Fibroblast of peridontal ligament (primary cell): ENCODE results near the gene STAP2.

Experiments
- DNase-seq: peaks from one replicate; pipeline ENCODE4 v3.0.0-alpha.2; 2010; ENCODE audit errors: extremely low read depth

STAP2 gene, protein sequence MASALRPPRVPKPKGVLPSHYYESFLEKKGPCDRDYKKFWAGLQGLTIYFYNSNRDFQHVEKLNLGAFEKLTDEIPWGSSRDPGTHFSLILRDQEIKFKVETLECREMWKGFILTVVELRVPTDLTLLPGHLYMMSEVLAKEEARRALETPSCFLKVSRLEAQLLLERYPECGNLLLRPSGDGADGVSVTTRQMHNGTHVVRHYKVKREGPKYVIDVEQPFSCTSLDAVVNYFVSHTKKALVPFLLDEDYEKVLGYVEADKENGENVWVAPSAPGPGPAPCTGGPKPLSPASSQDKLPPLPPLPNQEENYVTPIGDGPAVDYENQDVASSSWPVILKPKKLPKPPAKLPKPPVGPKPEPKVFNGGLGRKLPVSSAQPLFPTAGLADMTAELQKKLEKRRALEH

DNA sequence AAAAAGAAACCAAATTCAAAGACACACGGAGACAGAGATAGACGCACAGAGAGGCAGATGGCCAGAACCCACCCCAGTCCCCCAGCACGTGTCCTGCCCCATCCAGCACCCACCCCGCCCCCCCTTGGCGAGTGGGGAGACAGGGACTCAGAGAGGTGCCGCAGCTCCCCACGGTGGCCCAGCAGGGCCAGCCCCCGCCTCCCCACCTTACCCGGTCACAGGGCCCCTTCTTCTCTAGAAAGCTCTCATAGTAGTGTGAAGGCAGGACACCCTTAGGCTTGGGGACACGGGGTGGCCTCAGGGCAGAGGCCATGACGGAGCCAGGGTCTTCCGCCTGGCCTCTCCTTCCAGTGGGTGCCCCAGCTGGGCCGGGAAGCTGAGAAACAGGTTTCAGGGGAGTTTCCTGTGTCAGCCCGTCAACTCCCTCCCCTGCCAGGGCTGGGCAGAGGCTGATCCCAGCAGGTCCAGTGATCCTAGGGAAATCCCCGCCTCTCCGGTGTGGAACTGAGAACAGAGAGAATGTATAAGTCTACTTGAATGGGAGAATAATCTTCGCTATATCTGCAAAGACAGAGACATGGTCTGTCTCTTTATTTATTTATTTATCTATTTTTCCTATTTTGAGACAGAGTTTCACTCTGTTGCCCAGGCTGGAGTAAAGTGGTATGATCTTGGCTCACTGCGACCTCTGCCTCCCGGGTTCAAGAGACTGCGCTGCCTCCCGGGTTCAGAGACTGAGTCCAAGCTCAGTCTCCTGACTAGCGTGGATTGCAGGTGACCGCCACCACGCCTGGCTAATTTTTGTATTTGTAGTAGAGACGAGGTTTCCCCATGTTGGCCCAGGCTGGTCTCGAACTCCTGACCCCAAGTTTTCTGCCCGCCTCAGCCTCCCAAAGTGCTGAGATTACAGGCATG lies at the start of gene STAP2:
Gene STAP2 (minus strand): TSS at position 387 of the 915 bp plus-strand sequence. CDS start 74 bp downstream, at position 313.
- peak; percentile 8 for DNase-seq

DNA sequence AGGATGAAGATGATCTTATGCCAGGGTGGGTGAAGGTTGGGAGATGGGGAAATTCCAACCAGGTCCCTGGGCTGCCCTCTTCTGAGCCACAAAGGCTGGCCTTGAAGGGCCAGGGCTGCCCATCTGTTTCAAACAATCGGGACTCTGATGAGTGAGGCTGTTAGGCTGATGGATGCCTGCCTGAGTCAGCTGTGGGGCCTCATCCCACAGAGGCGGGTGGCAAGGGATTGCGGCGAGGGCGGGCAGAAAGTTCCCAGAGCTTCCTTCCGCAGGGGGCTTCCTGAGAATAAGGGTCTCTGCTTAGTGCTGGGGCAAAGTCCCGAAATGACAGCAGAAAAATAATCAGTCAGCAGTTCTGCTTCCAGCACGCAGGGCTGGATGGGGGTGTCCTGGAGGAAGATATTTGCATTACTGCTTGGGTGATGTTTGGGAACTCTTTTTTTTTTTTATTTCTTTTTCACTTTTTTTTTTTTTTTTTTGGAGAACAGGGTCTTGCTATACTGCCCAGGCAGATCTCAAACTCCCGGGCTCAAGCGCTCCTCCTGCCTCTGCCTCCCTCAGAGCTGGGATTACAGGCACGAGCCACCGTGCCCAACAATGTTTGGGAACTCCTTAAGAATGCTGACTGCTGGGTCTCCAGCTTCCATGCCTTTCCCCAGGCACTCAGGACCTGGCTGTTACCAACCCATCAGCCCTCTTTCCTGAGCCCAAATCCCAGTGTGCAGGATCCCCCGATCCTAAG lies 47.6 kb upstream of the STAP2 start:
- DNase-seq: no peak

DNA sequence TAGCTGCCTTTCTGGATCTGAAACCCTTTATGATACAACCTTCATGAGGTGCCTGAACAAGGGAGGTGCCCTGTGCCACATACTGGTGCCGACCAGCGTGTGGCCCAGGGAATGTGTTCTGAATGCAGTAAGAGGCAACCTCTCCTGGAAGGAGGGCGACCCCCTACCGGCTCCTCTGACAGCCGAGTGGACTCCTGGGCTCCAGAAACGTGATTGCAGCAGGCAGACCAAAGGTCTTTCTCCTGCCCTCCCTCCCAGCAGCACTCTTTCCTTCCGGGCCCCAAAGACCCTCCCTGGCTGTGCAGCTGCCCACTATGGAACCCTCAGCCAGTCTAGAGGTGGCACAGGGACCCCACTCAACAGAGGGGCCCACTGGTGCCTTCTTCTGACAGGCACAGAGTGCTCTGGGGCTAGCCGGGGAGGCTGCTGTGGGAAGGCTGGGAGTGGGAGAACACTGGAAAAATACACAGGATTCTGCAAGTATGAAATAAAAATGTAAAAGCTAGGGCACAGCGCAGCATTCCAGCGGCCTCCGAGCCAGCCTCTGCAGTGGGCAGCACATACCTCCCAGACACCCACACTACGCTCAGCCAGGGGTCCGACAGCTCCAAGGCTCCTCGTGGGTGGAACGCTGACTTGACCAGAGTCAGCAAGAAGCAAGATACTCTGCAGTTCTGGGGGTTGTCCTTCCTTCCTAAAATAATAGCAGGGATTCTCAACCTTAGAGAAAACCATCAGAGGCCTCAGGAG lies 46.8 kb upstream of the STAP2 start:
- no peak for DNase-seq

DNA sequence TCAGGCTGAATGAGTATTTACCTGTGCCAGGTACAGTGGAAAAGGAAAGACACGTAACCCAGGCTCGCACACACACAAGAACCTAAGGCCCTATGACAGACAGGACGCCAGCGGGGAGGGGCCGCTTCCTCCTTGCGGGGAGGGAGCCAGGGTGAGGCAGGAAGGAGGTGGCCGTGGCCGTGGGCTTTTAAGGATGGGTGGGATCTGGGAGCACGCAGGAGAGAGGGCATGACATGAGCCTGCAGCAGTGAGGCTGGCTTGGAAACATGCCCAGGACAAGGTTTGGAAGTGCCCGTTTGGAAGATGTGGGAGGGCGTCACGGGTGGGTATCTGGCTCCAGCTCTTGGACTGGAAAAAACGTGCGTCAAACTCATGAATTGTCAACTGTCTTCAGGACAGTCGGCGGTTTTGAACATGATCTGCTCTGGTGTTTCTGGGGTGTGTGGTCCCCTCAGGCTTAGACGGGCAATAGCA lies 41.7 kb upstream of the STAP2 start:
- DNase-seq: no peak

DNA sequence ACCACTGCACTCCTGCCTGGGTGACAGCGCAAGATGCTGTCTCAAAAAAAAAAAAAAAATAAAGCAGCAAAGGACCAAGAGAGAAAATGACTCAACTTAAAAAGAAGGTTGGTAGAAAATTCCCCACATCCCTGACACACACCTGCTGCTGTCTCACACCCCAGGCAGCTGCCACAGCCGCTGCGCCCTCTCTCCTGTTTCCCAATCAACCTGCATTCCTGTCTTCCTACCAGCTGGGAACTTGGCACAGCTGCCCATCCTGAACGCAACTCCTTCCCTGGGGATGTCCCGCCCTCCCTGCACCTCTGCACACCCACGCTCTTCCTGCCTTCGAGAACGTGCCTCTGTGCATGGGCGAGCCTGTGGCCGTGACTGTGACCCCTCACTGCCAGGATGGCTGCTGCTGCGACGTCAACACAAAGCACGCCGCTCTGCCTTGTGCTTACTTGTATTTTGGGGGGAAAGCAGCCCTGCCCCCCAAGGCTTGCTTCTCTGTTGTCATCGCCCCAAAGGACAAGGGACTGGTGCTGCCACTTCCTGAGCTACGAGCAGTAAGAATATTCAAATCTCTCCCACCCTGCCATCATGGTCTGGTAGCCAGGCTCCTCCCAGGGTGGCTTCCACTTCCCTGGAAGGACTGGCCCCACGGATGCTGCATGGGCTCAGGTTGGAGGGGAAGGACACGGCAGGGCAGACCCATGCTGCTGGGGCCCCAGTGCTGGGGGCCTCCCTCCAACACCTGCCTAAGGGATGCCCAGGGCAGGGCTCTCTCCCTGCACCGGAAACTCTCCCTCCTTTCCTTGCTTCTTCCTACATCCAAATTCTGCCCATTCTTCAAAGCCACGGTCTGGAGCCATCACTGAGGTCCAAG lies 41.0 kb upstream of the STAP2 start:
- DNase-seq: no peak

DNA sequence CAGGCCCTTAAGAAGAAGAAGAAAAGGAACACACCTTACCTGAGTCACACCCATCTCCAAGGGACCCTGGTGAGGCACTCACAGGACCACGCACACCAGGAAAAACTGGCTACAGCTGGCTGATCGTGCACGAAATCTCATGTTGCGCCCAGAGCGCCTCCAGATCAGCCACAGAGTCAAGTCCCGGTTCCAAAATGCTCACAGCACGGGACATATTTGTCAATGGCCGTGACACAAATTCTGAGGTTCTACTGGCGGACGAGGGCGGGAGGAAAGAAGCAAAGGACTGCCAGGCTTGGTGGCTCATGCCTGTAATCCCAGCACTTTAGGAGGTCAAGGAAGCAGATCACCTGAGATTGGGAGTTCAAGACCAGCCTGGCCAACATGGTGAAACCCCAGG lies 40.3 kb upstream of the STAP2 start:
- no peak for DNase-seq

DNA sequence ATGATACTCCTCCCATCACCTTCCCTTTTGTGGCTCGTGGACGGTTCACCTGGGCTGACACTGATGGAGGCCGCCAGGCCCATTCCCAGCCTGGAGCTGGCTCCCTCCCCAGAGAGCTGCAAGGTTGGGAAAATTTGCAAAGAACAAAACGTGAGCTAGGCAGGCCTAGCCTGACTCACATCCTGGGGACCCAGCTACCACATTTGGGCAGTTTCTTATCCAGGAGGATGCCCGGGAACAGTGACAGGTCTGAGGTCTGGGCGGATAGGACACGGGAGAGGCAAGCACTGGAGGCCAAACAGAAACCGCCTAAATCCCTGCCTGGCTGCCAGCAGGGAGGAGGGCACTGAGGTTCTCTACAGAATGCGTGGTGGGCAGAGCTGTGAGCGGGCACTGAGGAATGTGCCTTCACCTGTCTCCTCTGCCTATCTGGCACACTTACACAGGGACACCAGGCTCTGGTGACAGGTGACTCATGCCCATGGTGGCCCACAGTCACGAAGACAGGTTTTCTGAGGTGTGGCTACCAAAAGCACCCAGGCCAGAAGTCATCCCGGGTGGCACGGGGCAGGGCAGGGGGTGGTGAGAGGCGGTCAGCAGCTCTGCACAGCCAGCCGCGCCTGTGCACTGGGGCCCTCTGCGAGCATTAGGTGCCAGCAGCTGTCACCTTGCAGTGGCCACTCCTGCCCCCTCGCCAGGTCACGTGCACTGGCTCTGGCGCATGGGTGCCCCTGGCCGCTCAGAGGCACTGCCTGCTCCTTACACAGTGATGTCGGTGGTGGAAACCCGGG lies 38.6 kb upstream of the STAP2 start:
- DNase-seq: no peak

DNA sequence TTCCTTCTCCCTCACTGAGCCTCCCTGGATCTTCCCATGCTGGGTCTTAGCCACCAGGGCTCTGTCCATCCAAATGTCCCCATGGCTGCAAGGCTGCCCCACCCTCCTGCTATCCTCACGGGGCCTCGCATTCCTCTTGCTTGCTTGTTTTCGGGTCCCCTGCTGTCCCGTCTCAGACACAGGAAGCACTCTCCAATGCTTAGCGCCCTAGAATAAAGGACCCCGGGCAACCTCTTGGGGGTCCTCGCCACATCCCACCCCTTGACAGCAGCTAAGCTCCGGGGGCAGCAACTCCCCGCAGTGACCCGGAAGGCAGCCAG lies 38.0 kb upstream of the STAP2 start:
- DNase-seq: no peak

DNA sequence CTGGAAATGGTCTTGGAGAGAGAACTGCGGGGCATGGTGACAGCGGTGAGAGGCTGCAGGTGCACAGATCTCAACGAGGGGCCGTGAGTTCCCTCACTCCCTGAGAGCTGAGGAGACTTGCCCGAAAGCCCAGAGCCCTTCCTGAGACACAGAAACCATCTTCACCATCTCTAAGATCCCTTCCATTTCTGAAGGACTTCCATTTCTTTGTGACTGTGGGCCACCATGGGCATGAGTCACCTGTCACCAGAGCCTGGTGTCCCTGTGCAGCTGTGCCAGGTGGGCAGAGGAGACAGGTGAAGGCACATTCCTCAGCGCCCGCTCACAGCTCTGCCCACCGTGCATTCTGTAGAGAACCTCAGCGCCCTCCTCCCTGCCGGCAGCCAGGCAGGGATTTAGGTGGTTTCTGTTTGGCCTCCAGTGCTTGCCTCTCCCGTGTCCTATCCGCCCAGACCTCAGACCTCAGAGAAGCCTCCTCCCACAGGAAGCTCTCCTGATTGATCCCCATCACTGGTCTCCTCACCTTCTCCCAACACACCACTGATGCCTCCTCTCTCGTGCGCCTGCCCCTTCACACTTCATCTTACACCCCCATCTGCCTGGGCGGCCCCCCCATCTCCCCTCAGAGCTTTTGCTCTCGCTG lies 37.5 kb upstream of the STAP2 start:
- DNase-seq: no peak

DNA sequence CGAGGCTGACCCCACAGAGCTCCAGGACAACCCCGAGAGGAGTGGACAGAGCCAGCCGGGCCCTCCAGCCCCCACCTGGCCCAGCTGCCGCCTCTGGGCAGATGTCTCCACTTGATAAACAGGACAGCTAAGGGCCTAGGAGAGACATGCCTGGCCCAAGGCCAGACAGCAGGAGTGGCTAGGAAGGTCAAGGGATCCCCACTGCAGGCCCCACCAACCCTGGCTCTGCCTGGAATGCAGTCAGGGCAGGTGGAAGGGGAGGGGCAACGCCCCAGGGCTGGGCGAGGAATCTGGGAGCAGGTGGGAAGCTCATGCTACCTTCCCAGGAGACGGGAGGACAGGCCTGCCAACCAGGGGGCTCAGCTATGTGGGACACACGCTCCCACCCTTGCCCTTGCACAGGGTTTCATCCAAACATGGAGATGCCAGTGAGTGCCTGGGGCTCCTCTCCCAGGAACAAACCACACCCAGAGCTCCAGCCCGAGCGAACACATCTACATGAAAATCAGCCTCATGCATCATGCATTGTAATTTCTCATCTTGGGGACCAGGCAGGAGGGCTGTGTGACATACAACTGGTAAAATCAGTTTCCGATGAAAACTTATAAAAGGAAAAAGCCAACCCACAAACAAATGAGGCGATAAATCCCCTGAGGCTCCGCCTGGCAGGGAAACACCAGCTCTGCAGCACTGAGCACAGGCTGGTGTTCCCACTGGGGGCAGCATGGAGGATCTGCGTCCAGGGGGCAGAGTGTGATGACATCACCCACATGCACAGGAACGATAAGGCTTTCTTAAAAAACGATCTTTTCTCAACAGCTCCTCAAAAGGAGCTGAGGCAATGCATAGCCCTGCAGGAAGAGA lies 36.8 kb upstream of the STAP2 start:
- peak; percentile 78 for DNase-seq

DNA sequence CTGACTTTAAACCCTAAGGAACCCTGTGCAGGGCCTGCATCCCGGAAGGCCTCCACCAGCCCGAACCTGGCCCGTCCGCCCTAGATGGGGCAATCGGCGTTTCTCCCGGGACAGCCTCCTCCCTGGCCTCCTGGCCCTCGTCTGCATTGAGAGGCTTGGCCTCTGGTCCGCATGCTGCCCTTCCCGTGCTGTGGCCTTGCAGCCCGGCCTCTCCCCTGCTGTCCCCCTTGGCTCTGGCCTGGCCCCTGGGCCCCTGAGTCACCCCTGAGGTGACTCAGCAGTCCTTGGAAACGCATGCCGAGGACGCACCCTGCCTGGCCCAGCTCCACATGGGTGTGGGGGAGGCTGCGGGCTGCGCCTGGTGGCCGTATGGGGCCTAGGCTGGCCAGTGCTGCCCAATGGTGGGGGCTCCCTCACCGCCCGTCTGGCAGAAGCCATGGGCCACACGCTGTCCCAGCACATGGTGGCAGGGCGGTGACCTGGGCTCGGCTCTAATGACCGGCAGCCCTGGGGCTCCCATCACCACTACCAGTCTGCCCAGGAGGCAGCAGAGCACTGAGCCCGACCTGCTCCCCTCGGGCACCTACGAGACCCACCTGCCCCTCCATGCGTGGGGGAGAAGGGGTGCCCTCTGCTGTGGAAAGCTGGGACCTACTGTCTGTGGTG lies 36.0 kb upstream of the STAP2 start:
- DNase-seq: peak; percentile 72

DNA sequence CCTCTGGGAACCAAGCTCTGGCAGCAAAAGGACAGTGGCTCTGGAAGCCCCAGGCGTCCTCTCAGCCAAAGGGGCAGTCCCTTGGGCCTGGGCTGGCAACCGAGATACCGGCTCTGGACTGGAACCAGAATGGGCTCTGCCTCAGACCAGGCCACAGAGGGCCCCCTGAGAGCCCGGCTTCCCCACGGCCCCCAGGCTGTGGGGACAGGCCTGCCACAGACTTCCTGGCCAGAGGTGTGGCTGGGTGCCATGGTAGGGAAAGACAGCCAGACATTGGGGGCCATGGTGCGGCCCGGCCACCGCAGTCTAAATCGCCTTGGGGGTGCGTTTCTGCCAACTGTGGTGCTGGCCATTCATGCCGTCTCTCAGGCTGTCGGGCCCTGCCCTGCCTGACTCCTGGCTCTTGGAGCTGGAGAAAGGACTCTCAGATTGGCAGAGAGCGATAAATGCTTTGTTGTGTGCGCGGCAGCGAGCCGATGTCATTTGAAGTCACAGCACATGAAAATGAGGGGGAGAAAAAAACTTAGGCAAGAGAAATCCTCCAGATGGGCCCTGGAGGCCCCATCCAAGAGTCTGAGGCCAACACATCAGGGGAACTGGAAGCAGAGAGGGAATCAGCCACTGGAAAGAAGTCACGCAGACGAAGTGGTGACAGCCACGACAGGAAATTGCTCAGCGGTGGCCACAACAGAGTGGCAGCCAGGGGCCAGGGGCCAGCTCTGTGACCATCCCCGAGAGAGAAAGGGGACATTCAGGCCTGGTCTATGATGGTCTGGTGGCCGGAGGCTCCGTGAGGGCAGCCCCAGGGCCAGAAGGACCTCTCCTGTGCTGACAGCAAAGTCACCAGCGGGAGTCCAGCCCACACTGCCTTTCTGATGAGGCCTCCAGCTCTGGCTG lies 35.2 kb upstream of the STAP2 start:
- DNase-seq: peak; percentile 38

DNA sequence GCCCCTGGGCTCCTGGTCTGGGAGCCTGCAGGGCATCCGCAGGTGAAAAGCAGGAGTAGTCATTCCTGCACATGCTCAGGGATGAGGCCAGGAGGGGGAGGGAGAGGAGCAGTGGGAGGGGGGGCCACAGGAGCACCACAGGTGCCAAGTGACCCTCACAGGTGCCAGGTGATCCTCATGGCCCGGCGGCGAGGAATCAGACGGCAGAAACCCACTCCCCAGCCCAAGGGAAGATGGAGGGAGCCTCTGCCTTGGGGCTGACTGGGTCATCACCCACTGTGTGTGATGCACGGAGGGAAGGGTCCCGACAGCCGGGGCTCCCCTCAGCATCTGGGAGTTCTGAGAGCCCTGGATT lies 34.4 kb upstream of the STAP2 start:
- no peak for DNase-seq

DNA sequence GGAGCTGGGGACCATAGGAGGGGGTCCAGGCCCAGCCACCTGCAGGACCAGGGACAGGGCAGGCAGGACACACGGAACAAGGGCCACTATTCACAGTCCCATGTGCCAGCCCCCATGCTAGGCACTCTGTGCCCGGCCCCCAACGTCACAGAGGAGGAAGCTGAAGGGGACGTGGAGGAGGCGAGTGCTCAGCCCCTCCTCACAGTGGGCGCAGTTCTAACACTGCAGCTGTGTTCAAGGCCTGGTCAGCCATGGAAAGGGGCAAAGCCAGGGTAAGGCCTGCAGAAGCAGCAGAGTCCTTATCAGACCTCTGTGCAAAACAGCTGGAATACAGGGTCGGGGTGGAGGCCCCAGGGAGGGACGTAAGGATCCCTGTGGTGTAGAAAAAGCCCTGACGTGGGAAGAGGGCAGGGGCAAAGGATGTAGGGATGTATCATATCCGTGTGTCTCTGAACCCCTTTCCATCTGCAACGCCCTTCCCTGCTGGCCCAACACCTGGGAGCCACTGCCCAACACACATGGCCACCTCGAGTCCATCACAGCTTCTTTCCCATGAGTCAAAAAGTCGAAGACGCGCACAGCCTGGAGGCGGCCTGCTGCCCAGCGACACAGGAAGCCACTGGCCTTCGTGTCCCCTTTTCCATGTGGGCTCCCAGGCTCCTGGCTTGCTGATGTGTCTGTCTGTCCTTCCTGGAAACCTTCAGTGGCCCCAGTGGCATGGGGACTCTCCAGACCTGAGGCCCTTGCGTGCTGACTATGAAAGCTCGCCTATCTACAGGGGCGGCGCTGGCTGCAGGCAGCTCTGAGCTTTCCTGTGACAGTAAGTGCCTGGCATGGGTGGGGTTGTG lies 33.8 kb upstream of the STAP2 start:
- DNase-seq: no peak

DNA sequence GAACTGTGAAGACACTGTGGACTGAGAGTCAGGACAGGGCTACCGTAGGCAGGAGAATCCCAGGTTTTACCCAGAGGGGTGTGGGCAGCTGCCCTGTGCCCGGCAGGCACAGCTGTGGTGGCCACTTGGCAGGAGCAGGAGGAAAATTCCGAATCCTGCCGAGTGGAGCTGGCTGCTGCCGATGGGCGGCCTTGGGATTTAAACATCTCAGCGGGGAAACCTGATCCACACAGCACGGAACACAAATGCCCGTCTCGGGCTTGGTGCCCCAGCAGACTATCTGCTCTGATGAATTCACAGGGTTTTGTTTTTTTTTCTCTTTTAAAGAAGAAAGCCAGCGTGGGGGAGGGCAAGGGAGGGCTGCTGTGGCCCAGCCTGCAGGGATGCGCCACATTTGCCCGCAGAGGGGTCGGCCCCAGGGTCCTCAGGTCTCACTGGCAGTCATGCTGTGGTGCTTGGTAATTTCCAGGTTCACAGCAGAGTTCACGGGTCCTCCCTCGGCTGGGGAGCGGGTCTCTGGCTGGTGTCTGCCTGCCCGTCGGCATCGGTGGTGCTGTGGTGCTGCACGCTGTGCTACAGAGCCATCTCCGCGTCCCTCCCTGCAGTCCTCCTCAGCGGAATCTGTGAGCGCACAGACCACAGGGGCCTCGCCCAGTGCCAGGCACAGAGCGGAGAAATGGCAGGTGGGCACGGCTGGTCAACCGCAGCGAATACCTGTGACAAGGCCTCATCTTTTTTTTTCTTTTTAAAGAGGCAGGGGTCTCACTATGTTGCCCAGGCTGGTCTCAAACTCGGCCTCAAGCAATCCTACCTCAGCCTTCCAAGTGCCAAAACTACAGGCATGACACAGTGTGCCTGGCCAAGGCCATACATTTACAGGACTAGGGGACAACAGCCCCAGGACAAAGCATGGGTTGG lies 32.9 kb upstream of the STAP2 start:
- no peak for DNase-seq
